Osteoblast (primary cell): ENCODE measurements around the gene RNF130. TPM values are rescaled to one million over a fixed set of nuclear protein-coding genes. Genes with fewer than 3 reads are reported as not detected.

Source experiments
- DNase-seq: peaks from one replicate; pipeline ENCODE4 v3.0.0; 2011; ENCODE audit warnings: low spot score, mixed read lengths; ENCODE audit not compliant: insufficient read length; ENCODE audit errors: missing footprints
- H2AFZ ChIP-seq: 2 replicates; pipeline ENCODE4 v1.6.0; 2011; ENCODE audit warnings: mild to moderate bottlenecking, low read length
- H3K27ac ChIP-seq: 2 replicates; pipeline ENCODE4 v1.5.1; 2011; ENCODE audit warnings: mild to moderate bottlenecking, low read depth, low read length, moderate library complexity
- H3K27me3 ChIP-seq: 2 replicates; pipeline ENCODE4 v1.6.0; 2012; ENCODE audit warnings: mild to moderate bottlenecking, control low read depth, inconsistent platforms, low read length, moderate library complexity; ENCODE audit not compliant: insufficient read depth
- H3K36me3 ChIP-seq: 2 replicates; pipeline ENCODE4 v1.5.1; 2011; ENCODE audit warnings: mild to moderate bottlenecking, low read length, control low read depth, moderate library complexity; ENCODE audit not compliant: insufficient read depth
- H3K4me1 ChIP-seq: 2 replicates; pipeline ENCODE4 v1.5.1; 2011; ENCODE audit warnings: mild to moderate bottlenecking, low read length, control low read depth, moderate library complexity; ENCODE audit not compliant: insufficient read depth
- H3K4me2 ChIP-seq: 2 replicates; pipeline ENCODE4 v1.6.0; 2011; ENCODE audit warnings: mild to moderate bottlenecking, low read length; ENCODE audit not compliant: insufficient read depth
- H3K4me3 ChIP-seq: fragments of 200-600 bp; sonication (generic); 3 replicates; pipeline ENCODE4 v1.5.1; 2012; ENCODE audit warnings: mild to moderate bottlenecking, low read length, inconsistent platforms; ENCODE audit not compliant: insufficient read depth
- H3K79me2 ChIP-seq: 2 replicates; pipeline ENCODE4 v1.6.0; 2012; ENCODE audit warnings: mild to moderate bottlenecking, low read length, control low read depth, inconsistent platforms; ENCODE audit not compliant: insufficient read depth
- H3K9me3 ChIP-seq: 2 replicates; pipeline ENCODE4 v1.5.1; 2011; ENCODE audit warnings: low read depth, low read length, control low read depth
- H4K20me1 ChIP-seq: 2 replicates; pipeline ENCODE4 v1.6.0; 2012; ENCODE audit warnings: mild to moderate bottlenecking, low read length, control low read depth; ENCODE audit not compliant: insufficient read depth
- CTCF ChIP-seq: IDR thresholded peaks from 2 replicates; pipeline ENCODE4 v1.5.1; 2011; ENCODE audit warnings: mild to moderate bottlenecking, low read depth, low read length, moderate library complexity; ENCODE audit errors: extremely low read depth
- total RNA-seq: library from RNA; depleted of rRNA; stranded (reverse); fragments of >200 nt; gene quantifications from 2 replicates; pipeline ENCODE4 v1.2.3, GENCODE V29; 2012

The RNF130 gene
- total RNA-seq, 1 donor = 28.6 TPM

- no peaks in the 10 kb centered on the region for H3K4me1 ChIP-seq
- no peak overlapping the region for H3K27ac ChIP-seq
- H3K9me3 ChIP-seq = no peaks in the 10 kb centered on the region
- H4K20me1 ChIP-seq = no peaks in the 10 kb centered on the region
- no peak overlapping the region for H3K4me3 ChIP-seq
- TF ChIP-seq CTCF = no peak
- no peaks in the 10 kb centered on the region for H3K79me2 ChIP-seq
- no peaks in the 10 kb centered on the region for H3K27me3 ChIP-seq
- no peak for DNase-seq
- no peak overlapping the region for H2AFZ ChIP-seq
- no peak overlapping the region for H3K4me2 ChIP-seq
- H3K36me3 ChIP-seq = no peaks in the 10 kb centered on the region
Observed at GRCh38 chr5:179978792-179979191, 92.8 kb downstream of the RNF130 start.

- H3K27ac ChIP-seq = no peak overlapping the region
- TF ChIP-seq CTCF = no peak
- H3K4me1 ChIP-seq = no peaks in the 10 kb centered on the region
- no peaks in the 10 kb centered on the region for H4K20me1 ChIP-seq
- H3K36me3 ChIP-seq = no peaks in the 10 kb centered on the region
- DNase-seq = no peak
- H3K4me2 ChIP-seq = no peak overlapping the region
- no peak overlapping the region for H3K4me3 ChIP-seq
- H3K27me3 ChIP-seq = no peaks in the 10 kb centered on the region
- H3K9me3 ChIP-seq = no peaks in the 10 kb centered on the region
- H3K79me2 ChIP-seq = no peaks in the 10 kb centered on the region
- H2AFZ ChIP-seq = no peak overlapping the region
Observed at GRCh38 chr5:179975713-179976134, 95.8 kb downstream of the RNF130 start.

- no peaks in the 10 kb centered on the region for H3K9me3 ChIP-seq
- H3K27ac ChIP-seq = no peak overlapping the region
- H3K79me2 ChIP-seq = no peaks in the 10 kb centered on the region
- no peaks in the 10 kb centered on the region for H3K27me3 ChIP-seq
- H3K4me1 ChIP-seq = no peaks in the 10 kb centered on the region
- no peaks in the 10 kb centered on the region for H3K36me3 ChIP-seq
- no peak overlapping the region for H3K4me2 ChIP-seq
- no peaks in the 10 kb centered on the region for H4K20me1 ChIP-seq
- no peak overlapping the region for H3K4me3 ChIP-seq
- no peak overlapping the region for H2AFZ ChIP-seq
- no peak for DNase-seq
- TF ChIP-seq CTCF = peak; percentile 25
Observed at GRCh38 chr5:179974946-179975712, 96.4 kb downstream of the RNF130 start.

- H3K79me2 ChIP-seq = no peaks in the 10 kb centered on the region
- H3K27ac ChIP-seq = no peak overlapping the region
- H4K20me1 ChIP-seq = no peaks in the 10 kb centered on the region
- no peak for DNase-seq
- H2AFZ ChIP-seq = no peak overlapping the region
- no peak for TF ChIP-seq CTCF
- no peaks in the 10 kb centered on the region for H3K9me3 ChIP-seq
- H3K4me2 ChIP-seq = no peak overlapping the region
- no peaks in the 10 kb centered on the region for H3K27me3 ChIP-seq
- no peak overlapping the region for H3K4me3 ChIP-seq
- H3K36me3 ChIP-seq = no peaks in the 10 kb centered on the region
- H3K4me1 ChIP-seq = no peaks in the 10 kb centered on the region
Observed at GRCh38 chr5:179974246-179974945, 97.2 kb downstream of the RNF130 start.
